SK-N-SH treated with all-trans-retinoic acid at 6 μM for 48 hours (cell line): ENCODE data around the gene FAF1.

Experiments
- ATAC-seq: fragments of 200-7000 bp; cut with Tn5 transposase; 3 replicates; pipeline ENCODE4 v1.9.1; 2020; ENCODE audit warnings: mild to moderate bottlenecking, moderate library complexity
- ARNTL ChIP-seq: fragments of 450-650 bp; formaldehyde crosslinking; IDR thresholded peaks from 2 replicates; pipeline ENCODE4 v1.5.0; 2020; ENCODE audit warnings: low read depth, mild to moderate bottlenecking, moderate library complexity, borderline replicate concordance
- BACH2 ChIP-seq: fragments of 250-450 bp; sonication (Bioruptor Pico); IDR thresholded peaks from 2 replicates; pipeline ENCODE4 v1.9.0; 2021; ENCODE audit warnings: mild to moderate bottlenecking, borderline replicate concordance
- CREB5 ChIP-seq: fragments of 250-450 bp; sonication (Bioruptor Pico); IDR thresholded peaks from 2 replicates; pipeline ENCODE4 v1.5.1; 2020; ENCODE audit warnings: low read depth, mild to moderate bottlenecking, moderate library complexity
- CSDC2 ChIP-seq: fragments of 250-450 bp; sonication (Bioruptor Pico); IDR thresholded peaks from 2 replicates; pipeline ENCODE4 v1.5.0; 2020; ENCODE audit warnings: mild to moderate bottlenecking, moderate library complexity
- CSRNP3 ChIP-seq: fragments of 250-450 bp; sonication (Bioruptor Pico); IDR thresholded peaks from 2 replicates; pipeline ENCODE4 v1.5.1; 2021; ENCODE audit warnings: mild to moderate bottlenecking, moderate library complexity
- ESRRG ChIP-seq: fragments of 250-450 bp; sonication (Bioruptor Pico); IDR thresholded peaks from 2 replicates; pipeline ENCODE4 v1.6.1; 2021; ENCODE audit warnings: mild to moderate bottlenecking
- GLIS3 ChIP-seq: fragments of 250-450 bp; sonication (Bioruptor Pico); IDR thresholded peaks from 2 replicates; pipeline ENCODE4 v1.5.0; 2020; ENCODE audit warnings: mild to moderate bottlenecking, moderate library complexity
- ISL1 ChIP-seq: fragments of 250-450 bp; sonication (Bioruptor Pico); IDR thresholded peaks from 2 replicates; pipeline ENCODE4 v2.1.2; 2022; ENCODE audit warnings: mild to moderate bottlenecking, moderate library complexity
- OSR1 ChIP-seq: fragments of 250-450 bp; sonication (Bioruptor Pico); IDR thresholded peaks from 2 replicates; pipeline ENCODE4 v1.8.0; 2022; ENCODE audit warnings: moderate library complexity, mild to moderate bottlenecking, inconsistent platforms
- PATZ1 ChIP-seq: fragments of 250-450 bp; sonication (Bioruptor Pico); IDR thresholded peaks from 2 replicates; pipeline ENCODE4 v1.8.0; 2020; ENCODE audit warnings: mild to moderate bottlenecking, moderate library complexity, borderline replicate concordance
- POU6F1 ChIP-seq: fragments of 250-450 bp; sonication (Bioruptor Pico); IDR thresholded peaks from 2 replicates; pipeline ENCODE4 v1.8.0; 2021; ENCODE audit warnings: low read depth, mild to moderate bottlenecking, moderate library complexity, borderline replicate concordance
- PPARA ChIP-seq: fragments of 250-450 bp; sonication (Bioruptor Pico); IDR thresholded peaks from 2 replicates; pipeline ENCODE4 v1.5.0; 2020; ENCODE audit warnings: mild to moderate bottlenecking, borderline replicate concordance
- RARB ChIP-seq: fragments of 250-450 bp; sonication (Bioruptor Pico); IDR thresholded peaks from 2 replicates; pipeline ENCODE4 v1.8.0; 2021; ENCODE audit warnings: mild to moderate bottlenecking, moderate library complexity
- SNAI2 ChIP-seq: fragments of 250-450 bp; sonication (Bioruptor Pico); IDR thresholded peaks from 2 replicates; pipeline ENCODE4 v1.5.0; 2020; ENCODE audit warnings: mild to moderate bottlenecking, moderate library complexity
- TCF4 ChIP-seq: fragments of 250-450 bp; sonication (Bioruptor Pico); IDR thresholded peaks from 2 replicates; pipeline ENCODE4 v1.8.0; 2021; ENCODE audit warnings: mild to moderate bottlenecking, moderate library complexity, borderline replicate concordance
- TOX ChIP-seq: fragments of 250-450 bp; sonication (Bioruptor Pico); IDR thresholded peaks from 2 replicates; pipeline ENCODE4 v1.8.0; 2021; ENCODE audit warnings: mild to moderate bottlenecking, moderate library complexity, borderline replicate concordance
- TSHZ2 ChIP-seq: fragments of 250-450 bp; sonication (Bioruptor Pico); IDR thresholded peaks from 2 replicates; pipeline ENCODE4 v1.5.0; 2020; ENCODE audit warnings: mild to moderate bottlenecking, moderate library complexity
- ZC3H10 ChIP-seq: fragments of 250-450 bp; sonication (Bioruptor Pico); IDR thresholded peaks from 2 replicates; pipeline ENCODE4 v1.5.1; 2021; ENCODE audit warnings: mild to moderate bottlenecking, moderate library complexity
- ZFP3 ChIP-seq: fragments of 250-450 bp; sonication (Bioruptor Pico); IDR thresholded peaks from 2 replicates; pipeline ENCODE4 v1.5.0; 2020; ENCODE audit warnings: mild to moderate bottlenecking, moderate library complexity
- ZFP30 ChIP-seq: fragments of 450-650 bp; formaldehyde crosslinking; IDR thresholded peaks from 2 replicates; pipeline ENCODE4 v1.5.0; 2022; ENCODE audit warnings: mild to moderate bottlenecking, moderate library complexity
- ZNF565 ChIP-seq: fragments of 450-650 bp; formaldehyde crosslinking; conservative IDR thresholded peaks from 2 replicates; pipeline ENCODE4 v1.5.0; 2020; ENCODE audit warnings: low read depth, mild to moderate bottlenecking, moderate library complexity
- ZNF70 ChIP-seq: fragments of 450-650 bp; formaldehyde crosslinking; IDR thresholded peaks from 2 replicates; pipeline ENCODE4 v1.5.0; 2020; ENCODE audit warnings: mild to moderate bottlenecking, moderate library complexity
- ZNF8 ChIP-seq: fragments of 450-650 bp; formaldehyde crosslinking; IDR thresholded peaks from 2 replicates; pipeline ENCODE4 v1.5.0; 2020; ENCODE audit warnings: mild to moderate bottlenecking, moderate library complexity

FAF1 gene

GRCh38 chr1:50701706-50702317 lies 258.3 kb downstream of the FAF1 start (continued):
- no peak for TF ChIP-seq CSRNP3
- no peak for TF ChIP-seq CSDC2 (CRISPR knock-in tag)
- TF ChIP-seq RARB (CRISPR knock-in tag): no peak

GRCh38 chr1:50700621-50701020 lies 259.4 kb downstream of the FAF1 start:
- ATAC-seq: no peak
- TF ChIP-seq TSHZ2 (no peak), CREB5 (CRISPR knock-in tag) (no peak), ISL1 (no peak), PATZ1 (no peak), ZNF70 (CRISPR knock-in tag) (no peak), GLIS3 (CRISPR knock-in tag) (no peak), ESRRG (CRISPR knock-in tag) (no peak), ARNTL (CRISPR knock-in tag) (no peak), PPARA (CRISPR knock-in tag) (no peak), ZFP30 (CRISPR knock-in tag) (no peak), ZC3H10 (CRISPR knock-in tag) (no peak), TOX (CRISPR knock-in tag) (no peak), ZNF565 (CRISPR knock-in tag) (no peak), CSRNP3 (no peak), POU6F1 (CRISPR knock-in tag) (no peak), ZFP3 (no peak), OSR1 (CRISPR knock-in tag) (no peak), TCF4 (CRISPR knock-in tag) (no peak), CSDC2 (CRISPR knock-in tag) (no peak)

GRCh38 chr1:50700214-50700613 lies 259.9 kb downstream of the FAF1 start:
- no peak for ATAC-seq
- TF ChIP-seq GLIS3 (CRISPR knock-in tag): no peak
- TF ChIP-seq ZFP30 (CRISPR knock-in tag): no peak
- TF ChIP-seq SNAI2 (CRISPR knock-in tag): no peak
- no peak for TF ChIP-seq ZNF8 (CRISPR knock-in tag)
- TF ChIP-seq PPARA (CRISPR knock-in tag): no peak
- TF ChIP-seq BACH2 (CRISPR knock-in tag): no peak
- no peak for TF ChIP-seq ISL1
- TF ChIP-seq TCF4 (CRISPR knock-in tag): no peak
- no peak for TF ChIP-seq TOX (CRISPR knock-in tag)
- TF ChIP-seq CSDC2 (CRISPR knock-in tag): no peak
- no peak for TF ChIP-seq POU6F1 (CRISPR knock-in tag)
- TF ChIP-seq CSRNP3: no peak
